ENCODE measurements around the gene IFT88.

Gene IFT88

DNA sequence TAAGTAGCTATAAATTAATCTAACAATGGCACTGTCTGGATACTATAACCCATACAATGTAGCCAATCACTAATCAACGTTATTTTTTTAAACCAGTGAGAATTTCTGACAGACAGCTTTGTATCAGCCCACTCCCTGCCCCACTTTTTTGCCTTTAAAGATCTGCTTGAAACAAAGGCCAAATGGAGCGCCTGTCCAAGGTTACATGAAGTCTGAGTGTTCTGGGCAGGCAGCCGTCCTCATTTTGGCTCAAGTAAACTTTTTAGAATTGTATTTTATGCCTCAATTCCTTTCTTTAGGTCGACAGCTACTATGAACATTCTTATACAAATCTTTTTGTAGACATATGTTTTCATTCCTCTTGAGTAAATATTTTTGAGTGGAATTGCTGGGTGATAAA is 6.2 kb downstream of the IFT88 start:
- ChIA-PET POLR2A (no interaction called here), CTCF (interaction anchor here (1.2 kb wide), 1 partner anchor 15 kb away, joined by 3 read pairs; no protein-coding TSS in a partner anchor)
- TF ChIP-seq, protein P1, sequence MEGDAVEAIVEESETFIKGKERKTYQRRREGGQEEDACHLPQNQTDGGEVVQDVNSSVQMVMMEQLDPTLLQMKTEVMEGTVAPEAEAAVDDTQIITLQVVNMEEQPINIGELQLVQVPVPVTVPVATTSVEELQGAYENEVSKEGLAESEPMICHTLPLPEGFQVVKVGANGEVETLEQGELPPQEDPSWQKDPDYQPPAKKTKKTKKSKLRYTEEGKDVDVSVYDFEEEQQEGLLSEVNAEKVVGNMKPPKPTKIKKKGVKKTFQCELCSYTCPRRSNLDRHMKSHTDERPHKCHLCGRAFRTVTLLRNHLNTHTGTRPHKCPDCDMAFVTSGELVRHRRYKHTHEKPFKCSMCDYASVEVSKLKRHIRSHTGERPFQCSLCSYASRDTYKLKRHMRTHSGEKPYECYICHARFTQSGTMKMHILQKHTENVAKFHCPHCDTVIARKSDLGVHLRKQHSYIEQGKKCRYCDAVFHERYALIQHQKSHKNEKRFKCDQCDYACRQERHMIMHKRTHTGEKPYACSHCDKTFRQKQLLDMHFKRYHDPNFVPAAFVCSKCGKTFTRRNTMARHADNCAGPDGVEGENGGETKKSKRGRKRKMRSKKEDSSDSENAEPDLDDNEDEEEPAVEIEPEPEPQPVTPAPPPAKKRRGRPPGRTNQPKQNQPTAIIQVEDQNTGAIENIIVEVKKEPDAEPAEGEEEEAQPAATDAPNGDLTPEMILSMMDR (IDR thresholded peaks at IDR 0.05; ENCODE audit: control extremely low read depth, extremely low read depth, low read depth, missing control alignments): no peak
- no peak for DNase-seq (ENCODE audit: extremely low spot score)

DNA sequence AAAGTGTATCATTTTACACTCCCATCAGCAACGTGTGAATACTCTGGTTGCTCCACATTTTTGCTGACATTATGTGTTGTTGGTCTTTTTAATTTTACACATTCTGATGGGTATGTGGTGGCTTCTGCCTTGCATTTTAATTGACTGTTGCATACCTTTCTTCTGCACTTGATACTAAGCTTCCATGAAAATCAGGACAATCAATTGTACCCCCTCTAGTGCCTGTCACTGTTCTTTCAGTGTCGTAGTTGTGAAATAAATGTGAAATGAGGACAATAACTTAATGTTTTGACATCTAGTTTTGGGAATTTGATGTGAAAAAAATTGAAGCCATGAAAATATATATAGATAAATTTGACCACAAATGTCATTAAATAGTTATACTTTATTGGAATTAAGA is 6.7 kb downstream of the IFT88 start:
- DNase-seq (ENCODE audit: extremely low spot score): no peak
- TF ChIP-seq, protein P1 (IDR thresholded peaks at IDR 0.05; ENCODE audit: control extremely low read depth, extremely low read depth, low read depth, missing control alignments): no peak
- CTCF ChIA-PET: interaction anchor here (1.1 kb wide), 1 partner anchor 11 kb away, joined by 3 read pairs; no protein-coding TSS in a partner anchor
- POLR2A ChIA-PET: no interaction called here

DNA sequence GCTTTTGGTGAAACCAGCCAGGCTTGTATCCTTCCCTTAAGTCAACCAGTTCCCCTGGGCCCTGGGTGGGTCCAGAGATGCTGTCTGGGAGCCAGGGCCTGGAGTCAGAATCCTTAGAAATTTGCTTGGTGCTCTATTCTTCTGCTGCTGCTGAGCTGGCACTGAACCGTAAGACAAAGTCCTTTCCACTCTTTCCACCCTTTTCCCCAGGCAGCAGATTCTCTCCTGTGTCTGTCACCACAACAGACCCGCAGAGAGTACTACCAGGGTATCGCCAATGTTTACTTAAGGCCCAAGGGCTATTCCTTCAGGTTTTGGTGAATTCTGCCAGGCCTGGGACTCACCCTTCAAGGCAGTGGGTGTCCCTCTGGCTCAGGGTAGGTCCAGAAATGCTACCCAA is 12.2 kb downstream of the IFT88 start:
- DNase-seq (ENCODE audit: extremely low spot score): no peak
- POLR2A ChIA-PET: no interaction called here
- TF ChIP-seq, protein P1 (IDR thresholded peaks at IDR 0.05; ENCODE audit: control extremely low read depth, extremely low read depth, low read depth, missing control alignments): no peak
- CTCF ChIA-PET: no interaction called here

DNA sequence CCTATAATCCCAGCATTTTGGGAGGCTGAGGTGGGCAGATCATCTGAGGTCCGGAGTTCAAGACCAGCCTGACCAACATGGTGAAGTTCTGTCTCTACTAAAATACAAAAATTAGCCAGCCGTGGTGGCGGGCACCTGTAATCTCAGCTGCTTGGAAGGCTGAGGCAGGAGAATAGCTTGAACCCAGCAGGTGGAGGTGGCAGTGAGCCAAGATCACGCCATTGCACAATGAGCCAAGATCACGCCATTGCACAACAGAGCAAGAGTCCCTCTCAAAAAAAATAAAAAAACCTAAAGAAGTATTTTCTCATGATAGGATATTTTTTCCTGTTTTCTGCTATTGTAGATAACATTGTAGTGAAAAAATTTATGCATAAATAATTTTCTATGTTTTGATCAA is 13.3 kb downstream of the IFT88 start:
- ChIA-PET CTCF (no interaction called here), POLR2A (no interaction called here)
- TF ChIP-seq, protein P1 (IDR thresholded peaks at IDR 0.05; ENCODE audit: control extremely low read depth, extremely low read depth, low read depth, missing control alignments): no peak
- DNase-seq (ENCODE audit: extremely low spot score): no peak

DNA sequence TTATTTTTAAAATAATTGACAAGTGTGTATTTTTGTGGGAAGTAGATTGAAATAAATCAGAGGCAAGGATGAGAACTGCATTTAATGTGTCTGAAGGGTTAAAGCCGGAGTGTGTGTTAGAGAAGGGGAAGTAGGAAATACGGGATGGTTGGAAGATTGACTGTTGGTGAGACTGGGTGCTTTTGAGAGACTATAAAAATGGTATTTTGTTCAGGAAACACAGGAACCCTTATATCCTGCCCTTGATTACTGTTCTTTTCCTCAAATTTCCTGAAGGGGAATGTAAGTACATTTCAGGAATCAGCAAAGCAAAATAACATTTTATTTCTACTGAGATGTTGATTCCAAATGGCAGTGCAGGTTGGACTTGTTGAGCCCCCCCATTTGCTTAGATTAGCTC is 15.1 kb downstream of the IFT88 start:
- TF ChIP-seq, protein P1 (IDR thresholded peaks at IDR 0.05; ENCODE audit: control extremely low read depth, extremely low read depth, low read depth, missing control alignments): no peak
- no peak for DNase-seq (ENCODE audit: extremely low spot score)
- POLR2A ChIA-PET: no interaction called here
- CTCF ChIA-PET: interaction anchor here (1.0 to 1.2 kb wide), 2 partner anchors 10 kb away, joined by 3 read pairs; no protein-coding TSS in a partner anchor

DNA sequence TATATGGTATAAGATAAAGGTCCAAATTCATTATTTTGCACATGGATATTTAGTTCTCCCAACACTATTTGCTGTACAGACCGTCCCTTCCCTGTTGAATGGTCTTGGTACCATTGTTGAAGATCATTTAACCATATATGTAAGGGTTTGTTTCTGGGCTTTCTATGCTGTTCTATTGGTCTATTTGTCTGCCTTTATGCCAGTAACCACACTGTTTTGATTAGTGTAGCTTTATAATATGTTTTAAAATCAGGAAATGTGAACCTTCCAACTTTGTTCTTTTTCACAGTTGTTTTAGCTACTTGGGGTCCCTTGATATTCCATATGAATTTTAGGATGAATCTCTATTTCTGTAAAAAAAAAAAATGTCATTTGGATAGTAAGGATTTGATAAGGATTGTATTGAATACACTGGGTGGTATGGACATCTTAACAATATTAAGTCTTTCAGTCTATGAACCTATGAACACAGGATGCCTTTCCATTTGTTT is 16.9 kb downstream of the IFT88 start:
- POLR2A ChIA-PET: no interaction called here
- CTCF ChIA-PET: no interaction called here
- TF ChIP-seq, protein P1 (IDR thresholded peaks at IDR 0.05; ENCODE audit: control extremely low read depth, extremely low read depth, low read depth, missing control alignments): no peak
- DNase-seq (ENCODE audit: extremely low spot score): no peak

DNA sequence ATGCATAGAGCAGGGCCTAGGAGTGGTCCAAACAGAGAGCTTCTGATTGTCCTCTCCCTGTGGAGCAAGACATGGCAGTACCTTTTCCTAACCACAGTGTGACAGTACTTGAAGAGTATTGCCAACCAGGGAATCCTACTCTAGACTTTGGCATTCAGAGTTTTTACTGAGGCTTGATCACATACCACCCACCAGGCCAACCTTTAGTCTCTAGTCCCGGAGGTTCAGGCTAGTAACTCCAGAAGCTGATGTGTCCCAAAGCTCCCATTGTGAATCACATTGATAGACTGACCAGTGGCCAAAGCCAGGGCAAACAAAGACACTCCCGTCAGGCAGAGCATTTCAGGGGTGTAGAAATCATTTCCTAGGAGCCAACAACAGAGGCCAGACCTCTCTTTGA is 18.4 kb downstream of the IFT88 start:
- ChIA-PET CTCF (interaction anchor here (0.7 kb wide), 1 partner anchor 11 kb away, joined by 3 read pairs; no protein-coding TSS in a partner anchor), POLR2A (no interaction called here)
- DNase-seq (ENCODE audit: extremely low spot score): no peak
- TF ChIP-seq, protein P1 (IDR thresholded peaks at IDR 0.05; ENCODE audit: control extremely low read depth, extremely low read depth, low read depth, missing control alignments): no peak
